Activated naive CD4-positive, alpha-beta T cell treated with anti-CD3 and anti-CD28 coated beads, Interleukin-2, amount 10 ng/mL, durations not matched to agents 7 days and 5 days (primary cell): Measurements from ENCODE around the gene MEI4.
"Not testable (repeated sequence)": the region's sequence is repeated elsewhere in the genome, so short reads cannot be mapped to it uniquely, and the experiment has no call there.

Experiments
- CTCF ChIA-PET: fragments of 350-600 bp; sonication (Branson Sonifier 250); formaldehyde crosslinking; loops from one replicate; lab custom pipeline; 2021; ENCODE audit warnings: antibody characterized with exemption; lab: Charles Lee
- DNase-seq: peaks from one replicate; pipeline ENCODE4 v3.0.0-alpha.2; 2020
- H3K27ac Mint-ChIP-seq: one replicate; pipeline ENCODE4 v1.8.0; 2021; ENCODE audit warnings: mild to moderate bottlenecking, moderate library complexity, mixed read lengths
- H3K27me3 Mint-ChIP-seq: one replicate; pipeline ENCODE4 v1.8.0; 2021; ENCODE audit warnings: mild to moderate bottlenecking, mixed read lengths
- H3K36me3 Mint-ChIP-seq: one replicate; pipeline ENCODE4 v1.8.0; 2021; ENCODE audit warnings: mixed read lengths
- H3K4me1 Mint-ChIP-seq: one replicate; pipeline ENCODE4 v1.8.0; 2021; ENCODE audit warnings: mixed read lengths
- H3K4me3 Mint-ChIP-seq: one replicate; pipeline ENCODE4 v1.8.0; 2021; ENCODE audit warnings: mild to moderate bottlenecking, moderate library complexity, mixed read lengths
- H3K9me3 Mint-ChIP-seq: one replicate; pipeline ENCODE4 v1.8.0; 2021; ENCODE audit warnings: mixed read lengths

Gene MEI4

DNA sequence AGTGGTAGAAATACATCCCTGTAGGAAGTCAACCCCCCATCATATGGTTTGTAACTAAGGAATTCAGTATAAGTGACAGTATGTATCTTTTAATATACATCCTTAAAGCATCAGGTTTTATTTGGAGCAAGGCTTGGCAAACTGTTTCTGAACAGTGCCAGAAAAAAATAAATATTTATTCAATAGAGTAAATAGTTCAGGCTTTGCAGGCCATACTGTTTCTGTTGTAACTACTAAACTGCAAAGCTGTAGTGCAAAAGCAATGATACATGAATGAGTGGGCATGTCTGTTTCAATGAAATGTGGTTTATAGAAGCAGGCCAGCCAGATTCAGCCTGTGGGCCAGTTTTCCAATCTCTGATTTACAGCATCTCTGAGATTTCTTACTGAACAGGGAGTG, 977 bp downstream of the MEI4 start:
- Mint-ChIP-seq H3K36me3 (no peaks in the 10 kb centered on the region), H3K9me3 (no peaks in the 10 kb centered on the region), H3K27ac (no peak overlapping the region), H3K4me1 (no peaks in the 10 kb centered on the region), H3K27me3 (no peaks in the 10 kb centered on the region), H3K4me3 (no peak overlapping the region)
- no peak for DNase-seq
- CTCF ChIA-PET = no interaction called here

DNA sequence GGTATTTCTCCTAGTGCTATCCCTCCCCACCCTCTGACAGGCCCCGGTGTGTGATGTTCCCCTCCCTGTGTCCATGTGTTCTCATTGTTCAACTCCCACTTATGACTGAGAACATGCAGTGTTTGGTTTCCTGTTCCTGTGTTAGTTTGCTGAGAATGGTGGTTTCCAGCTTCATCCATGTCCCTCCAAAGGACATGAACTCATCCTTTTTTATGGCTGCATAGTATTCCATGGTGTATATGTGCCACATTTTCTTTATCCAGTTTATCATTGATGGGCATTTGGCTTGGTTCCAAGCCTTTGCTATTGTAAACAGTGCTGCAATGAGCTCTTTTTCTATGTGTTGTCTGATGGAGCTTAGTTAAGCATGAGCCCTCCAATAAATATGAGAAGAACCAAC, 2.2 kb downstream of the MEI4 start:
- CTCF ChIA-PET, DNase-seq: not testable (repeated sequence)

DNA sequence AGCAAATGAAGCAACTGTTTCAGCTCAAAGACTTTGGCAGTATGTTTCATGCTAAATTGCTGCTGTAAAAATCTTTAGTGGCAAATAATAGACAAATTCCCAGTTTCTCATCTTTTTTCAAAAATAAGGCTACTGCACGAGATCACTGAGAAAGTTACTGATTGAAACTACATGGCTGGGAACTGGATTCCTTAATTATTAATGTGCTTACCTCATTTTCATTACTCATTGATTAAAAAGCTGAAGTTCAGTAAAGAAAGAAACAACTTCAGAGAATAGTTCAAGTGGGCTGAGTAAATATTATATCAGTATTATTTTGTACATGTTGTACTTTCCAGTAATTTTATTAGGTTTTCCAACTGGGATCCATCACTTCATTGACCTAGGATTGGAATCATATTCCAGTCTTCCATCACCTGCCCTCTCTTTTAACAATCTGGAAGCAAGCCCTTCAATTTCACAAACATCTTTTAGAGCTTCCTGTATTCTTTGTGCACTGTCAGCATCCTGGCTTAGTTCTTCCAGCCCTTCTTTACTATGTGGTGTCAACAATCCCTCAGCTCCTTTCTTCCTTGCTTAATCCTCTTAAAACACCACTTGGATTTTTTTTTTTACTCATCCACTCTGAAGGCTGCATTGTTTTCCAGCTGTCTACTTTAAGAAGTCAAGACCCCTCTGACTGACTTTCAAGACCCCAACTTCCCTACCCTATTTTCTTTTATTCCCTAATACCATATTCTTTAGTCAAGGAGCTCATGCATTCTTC, 4.3 kb downstream of the MEI4 start:
- no peaks in the 10 kb centered on the region for H3K27me3 Mint-ChIP-seq
- no peak overlapping the region for H3K27ac Mint-ChIP-seq
- H3K9me3 Mint-ChIP-seq = no peaks in the 10 kb centered on the region
- no peak for DNase-seq
- no peak overlapping the region for H3K4me3 Mint-ChIP-seq
- H3K4me1 Mint-ChIP-seq = no peaks in the 10 kb centered on the region
- CTCF ChIA-PET = no interaction called here
- no peaks in the 10 kb centered on the region for H3K36me3 Mint-ChIP-seq

More for the DNA sequence above, 2.2 kb downstream of the MEI4 start:
- not testable (repeated sequence) for H3K9me3 Mint-ChIP-seq, H3K36me3 Mint-ChIP-seq, H3K4me3 Mint-ChIP-seq, H3K27me3 Mint-ChIP-seq, H3K4me1 Mint-ChIP-seq, H3K27ac Mint-ChIP-seq

DNA sequence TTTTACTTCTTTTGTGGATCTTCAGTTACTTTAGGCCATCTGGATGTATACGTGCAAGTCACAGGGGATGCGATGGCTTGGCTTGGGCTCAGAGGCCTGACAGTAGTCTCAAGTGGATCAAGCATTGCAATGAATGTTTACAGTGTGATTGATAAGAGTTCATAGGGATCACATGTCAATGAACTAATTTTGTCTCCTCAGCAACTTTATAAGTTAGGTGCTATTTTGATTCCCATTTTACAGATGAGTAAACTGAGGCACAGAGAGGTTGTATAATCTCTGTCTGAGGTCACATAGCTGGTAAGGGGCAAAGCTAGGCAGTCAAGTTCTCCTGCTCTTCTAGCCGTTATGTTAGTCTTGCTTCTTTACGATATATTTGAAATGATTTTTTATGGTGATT, 13.5 kb downstream of the MEI4 start:
- Mint-ChIP-seq H3K4me1 (no peaks in the 10 kb centered on the region), H3K9me3 (peaks cover 3% of the 10 kb centered on the region), H3K27ac (no peak overlapping the region), H3K27me3 (no peaks in the 10 kb centered on the region), H3K4me3 (no peak overlapping the region), H3K36me3 (no peaks in the 10 kb centered on the region)
- CTCF ChIA-PET = no interaction called here
- DNase-seq = no peak

DNA sequence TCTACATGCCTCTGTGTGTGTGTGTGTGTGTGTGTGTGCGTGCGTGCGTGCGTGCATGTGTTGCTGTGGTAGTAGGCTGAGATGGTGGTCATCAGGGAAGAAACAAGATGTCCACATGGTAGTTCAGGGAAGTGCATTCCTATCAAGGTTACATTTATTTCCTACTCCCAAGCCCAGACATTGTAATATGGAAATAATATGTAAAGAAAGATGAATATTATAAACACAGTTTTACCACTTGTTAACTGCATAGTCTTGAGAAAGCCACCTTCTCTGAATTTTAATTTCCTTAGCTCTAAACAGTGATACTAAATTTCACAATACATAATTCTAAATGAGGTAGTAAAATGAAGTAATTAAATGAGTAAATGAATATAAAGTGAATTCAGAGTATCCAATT, 14.0 kb downstream of the MEI4 start:
- CTCF ChIA-PET = no interaction called here
- H3K9me3 Mint-ChIP-seq = peaks cover 3% of the 10 kb centered on the region
- no peaks in the 10 kb centered on the region for H3K27me3 Mint-ChIP-seq
- no peak overlapping the region for H3K4me3 Mint-ChIP-seq
- no peaks in the 10 kb centered on the region for H3K36me3 Mint-ChIP-seq
- no peaks in the 10 kb centered on the region for H3K4me1 Mint-ChIP-seq
- no peak for DNase-seq
- H3K27ac Mint-ChIP-seq = no peak overlapping the region

DNA sequence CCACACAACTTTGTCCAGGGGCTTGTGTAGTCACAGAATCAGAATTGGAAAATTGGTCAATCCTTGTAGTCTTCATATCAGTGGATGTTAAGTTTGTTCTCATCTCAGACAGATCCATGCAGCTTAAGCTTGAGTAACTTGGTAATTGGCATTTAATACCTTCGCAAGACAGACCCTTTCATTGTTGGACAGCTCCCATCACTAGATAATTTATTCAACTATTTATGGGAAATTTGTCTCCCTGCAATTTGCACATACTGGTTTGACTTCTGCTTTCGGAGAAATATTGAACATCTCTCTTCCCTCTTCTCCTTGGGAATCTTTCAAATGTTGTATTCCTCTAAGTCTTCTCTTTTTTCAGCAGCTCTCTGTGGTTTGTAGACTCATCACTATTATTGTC, 17.1 kb downstream of the MEI4 start:
- no peak for DNase-seq
- CTCF ChIA-PET = no interaction called here
- no peaks in the 10 kb centered on the region for H3K4me1 Mint-ChIP-seq
- no peak overlapping the region for H3K4me3 Mint-ChIP-seq
- peaks cover 3% of the 10 kb centered on the region for H3K9me3 Mint-ChIP-seq
- no peaks in the 10 kb centered on the region for H3K36me3 Mint-ChIP-seq
- no peaks in the 10 kb centered on the region for H3K27me3 Mint-ChIP-seq
- no peak overlapping the region for H3K27ac Mint-ChIP-seq

DNA sequence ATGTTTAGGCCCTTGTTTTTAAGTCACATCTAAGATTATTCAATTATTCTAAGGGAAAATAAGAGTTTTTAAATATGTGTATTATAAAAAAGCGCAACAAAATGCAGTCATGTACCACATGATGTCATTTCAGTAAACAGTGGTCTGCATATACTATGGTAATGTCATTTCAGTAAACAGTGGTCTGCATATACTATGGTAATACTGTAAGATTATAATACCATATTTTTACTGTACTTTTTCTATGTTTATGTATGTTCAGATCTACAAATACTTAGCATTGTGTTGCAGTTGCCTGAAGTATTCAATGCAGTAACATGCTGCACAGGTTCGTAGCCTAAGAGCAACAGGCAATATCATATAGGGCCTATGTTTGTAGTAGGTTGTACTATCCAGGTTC, 21.4 kb downstream of the MEI4 start:
- H3K36me3 Mint-ChIP-seq = no peaks in the 10 kb centered on the region
- no peaks in the 10 kb centered on the region for H3K4me1 Mint-ChIP-seq
- H3K4me3 Mint-ChIP-seq = no peak overlapping the region
- no peaks in the 10 kb centered on the region for H3K27me3 Mint-ChIP-seq
- no peaks in the 10 kb centered on the region for H3K9me3 Mint-ChIP-seq
- H3K27ac Mint-ChIP-seq = no peak overlapping the region
- DNase-seq = no peak
- CTCF ChIA-PET = no interaction called here

DNA sequence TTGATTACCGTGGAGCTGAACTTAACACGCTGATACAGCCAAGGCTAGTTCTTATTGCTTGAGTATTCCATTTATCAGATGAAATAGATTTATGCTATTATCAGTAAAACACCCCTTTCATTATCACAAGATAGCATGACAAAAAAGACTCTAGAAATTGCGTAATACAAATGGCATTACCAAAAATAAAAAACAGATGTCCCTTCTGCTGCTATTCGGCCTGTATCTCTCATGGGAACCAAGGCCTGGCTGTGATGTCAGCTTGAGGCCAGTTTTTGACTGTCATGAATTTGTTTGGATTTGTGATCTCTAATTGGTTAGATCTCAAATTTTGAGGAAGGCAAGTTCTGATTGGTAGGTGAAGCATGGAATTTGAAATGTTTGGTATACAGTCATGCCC, 25.2 kb downstream of the MEI4 start:
- no peak for DNase-seq
- H3K27ac Mint-ChIP-seq = no peak overlapping the region
- H3K9me3 Mint-ChIP-seq = peaks cover 3% of the 10 kb centered on the region
- no peaks in the 10 kb centered on the region for H3K36me3 Mint-ChIP-seq
- no peak overlapping the region for H3K4me3 Mint-ChIP-seq
- CTCF ChIA-PET = no interaction called here
- H3K27me3 Mint-ChIP-seq = no peaks in the 10 kb centered on the region
- no peaks in the 10 kb centered on the region for H3K4me1 Mint-ChIP-seq

DNA sequence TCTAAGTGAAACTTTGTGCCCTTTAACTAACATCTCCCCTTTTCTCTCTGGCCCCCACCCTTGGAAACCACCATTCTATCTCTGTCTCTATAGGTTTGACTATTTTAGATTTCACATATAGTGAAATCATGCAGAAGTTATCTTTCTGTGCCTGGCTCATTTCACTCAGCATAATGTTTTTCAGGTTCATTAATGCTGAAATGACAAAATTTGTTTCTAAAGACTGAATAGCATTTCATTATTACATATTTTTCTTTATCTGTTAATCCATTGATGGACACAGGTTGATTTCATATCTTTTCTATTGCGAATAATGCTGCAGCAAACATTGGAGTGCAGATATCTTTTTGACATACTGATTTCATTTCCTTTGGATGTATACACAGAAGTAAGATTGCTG, 30.7 kb downstream of the MEI4 start:
- H3K9me3 Mint-ChIP-seq = peaks cover 3% of the 10 kb centered on the region
- no peak overlapping the region for H3K4me3 Mint-ChIP-seq
- no peaks in the 10 kb centered on the region for H3K4me1 Mint-ChIP-seq
- CTCF ChIA-PET = no interaction called here
- no peaks in the 10 kb centered on the region for H3K27me3 Mint-ChIP-seq
- no peak overlapping the region for H3K27ac Mint-ChIP-seq
- no peak for DNase-seq
- H3K36me3 Mint-ChIP-seq = no peaks in the 10 kb centered on the region

DNA sequence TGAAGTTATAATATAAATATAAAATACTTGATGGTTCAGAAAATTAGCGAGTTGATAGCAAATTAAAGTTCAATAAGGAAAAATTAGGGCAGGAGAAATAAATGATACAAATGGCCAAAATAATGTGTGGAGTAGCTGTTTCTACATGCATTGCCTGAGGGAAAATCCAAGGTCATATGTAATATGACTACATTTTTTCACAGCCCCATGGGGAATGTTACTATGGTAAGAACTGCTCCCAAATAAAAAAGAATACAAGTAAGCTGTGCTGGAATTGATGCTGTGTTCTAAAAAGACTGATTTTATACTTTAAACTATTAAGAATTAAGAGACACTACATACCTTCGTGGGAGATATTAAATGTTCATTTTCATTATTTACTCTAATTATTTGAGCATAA, 34.1 kb downstream of the MEI4 start:
- no peak overlapping the region for H3K4me3 Mint-ChIP-seq
- no peaks in the 10 kb centered on the region for H3K27me3 Mint-ChIP-seq
- CTCF ChIA-PET = no interaction called here
- DNase-seq = no peak
- H3K27ac Mint-ChIP-seq = no peak overlapping the region
- H3K9me3 Mint-ChIP-seq = no peaks in the 10 kb centered on the region
- H3K36me3 Mint-ChIP-seq = no peaks in the 10 kb centered on the region
- no peaks in the 10 kb centered on the region for H3K4me1 Mint-ChIP-seq

DNA sequence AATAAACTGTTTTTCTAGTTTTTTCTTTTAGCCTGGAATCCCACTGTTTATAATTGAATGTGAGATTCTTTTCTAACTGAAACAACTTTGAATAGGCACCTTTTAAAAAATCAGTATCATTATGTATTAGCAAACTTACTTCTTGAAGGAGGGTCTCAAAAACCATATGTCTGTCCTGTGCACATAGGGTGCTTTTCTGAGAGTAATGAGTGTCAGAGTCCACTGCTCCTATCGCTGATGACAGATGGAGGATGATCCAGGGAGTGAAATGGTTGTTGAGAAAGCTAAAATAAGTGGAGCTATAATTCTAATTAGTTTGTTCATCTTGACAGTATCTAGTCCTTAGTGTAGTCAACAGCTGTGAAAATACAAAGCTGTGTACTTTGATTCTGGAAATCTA, 35.8 kb downstream of the MEI4 start:
- DNase-seq = no peak
- no peak overlapping the region for H3K27ac Mint-ChIP-seq
- no peaks in the 10 kb centered on the region for H3K27me3 Mint-ChIP-seq
- no peaks in the 10 kb centered on the region for H3K4me1 Mint-ChIP-seq
- no peak overlapping the region for H3K4me3 Mint-ChIP-seq
- H3K36me3 Mint-ChIP-seq = no peaks in the 10 kb centered on the region
- H3K9me3 Mint-ChIP-seq = no peaks in the 10 kb centered on the region
- CTCF ChIA-PET = no interaction called here

DNA sequence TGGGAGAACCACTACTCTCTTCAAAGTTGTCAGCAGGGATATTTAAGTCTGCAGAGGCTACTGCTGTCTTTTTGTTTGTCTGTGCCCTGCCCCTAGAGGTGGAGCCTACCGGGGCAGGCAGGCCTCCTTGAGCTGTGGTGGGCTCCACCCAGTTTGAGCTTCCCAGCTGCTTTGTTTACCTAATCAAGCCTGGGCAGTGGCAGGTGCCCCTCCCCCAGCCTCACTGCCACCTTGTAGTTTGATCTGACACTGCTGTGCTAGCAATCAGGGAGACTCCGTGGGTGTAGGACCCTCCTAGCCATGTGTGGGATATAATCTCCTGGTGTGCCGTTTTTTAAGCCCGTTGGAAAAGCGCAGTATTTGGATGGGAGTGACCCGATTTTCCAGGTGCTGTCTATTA, 47.3 kb downstream of the MEI4 start:
- H3K36me3 Mint-ChIP-seq, H3K4me1 Mint-ChIP-seq, H3K9me3 Mint-ChIP-seq, CTCF ChIA-PET, H3K27ac Mint-ChIP-seq, H3K27me3 Mint-ChIP-seq, H3K4me3 Mint-ChIP-seq, DNase-seq: not testable (repeated sequence)

DNA sequence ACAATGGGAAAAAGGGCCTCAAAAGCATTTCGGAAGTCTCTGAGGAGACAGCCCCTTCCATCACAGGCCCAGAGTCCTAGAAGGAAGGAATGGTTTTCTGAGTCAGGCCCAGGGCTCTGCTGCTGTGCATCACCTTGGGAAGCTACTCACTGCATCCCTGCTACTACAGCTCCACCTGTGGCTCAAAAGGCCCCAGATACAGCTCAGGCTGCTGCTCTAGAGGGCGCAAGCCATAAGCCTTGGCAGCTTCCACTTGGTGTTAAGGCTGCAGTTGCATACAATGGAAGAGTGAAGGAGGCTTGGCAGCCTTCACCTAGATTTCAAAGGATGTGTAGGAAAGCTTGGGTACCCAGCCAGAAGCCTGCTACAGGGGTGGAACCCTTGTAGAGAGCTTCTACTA, 54.8 kb downstream of the MEI4 start:
- H3K9me3 Mint-ChIP-seq = peaks cover 14% of the 10 kb centered on the region
- no peaks in the 10 kb centered on the region for H3K36me3 Mint-ChIP-seq
- no peaks in the 10 kb centered on the region for H3K4me1 Mint-ChIP-seq
- CTCF ChIA-PET = no interaction called here
- no peak for DNase-seq
- no peaks in the 10 kb centered on the region for H3K27me3 Mint-ChIP-seq
- H3K27ac Mint-ChIP-seq = no peak overlapping the region
- H3K4me3 Mint-ChIP-seq = no peak overlapping the region

DNA sequence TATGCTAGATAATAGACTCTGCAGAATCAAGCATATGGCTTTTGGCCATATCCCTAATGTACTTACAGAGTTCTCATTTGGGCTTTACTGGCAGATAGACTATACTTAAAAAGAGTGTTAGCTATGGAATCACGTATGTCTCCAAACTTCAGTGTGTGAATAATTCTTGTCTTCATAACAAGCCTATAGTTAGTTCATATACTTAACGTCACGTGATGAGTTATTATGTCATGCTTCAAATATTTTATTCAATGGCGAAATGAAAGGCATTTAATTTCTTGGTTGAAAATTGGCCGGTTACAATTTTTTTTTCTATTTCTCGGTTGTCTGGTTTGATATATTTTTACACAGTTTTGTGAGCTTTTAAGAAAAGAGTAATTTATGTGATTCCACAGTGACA, 62.7 kb downstream of the MEI4 start:
- H3K27ac Mint-ChIP-seq = no peak overlapping the region
- no peaks in the 10 kb centered on the region for H3K36me3 Mint-ChIP-seq
- H3K4me3 Mint-ChIP-seq = no peak overlapping the region
- H3K9me3 Mint-ChIP-seq = peaks cover 2% of the 10 kb centered on the region
- CTCF ChIA-PET = no interaction called here
- DNase-seq = no peak
- no peaks in the 10 kb centered on the region for H3K27me3 Mint-ChIP-seq
- no peaks in the 10 kb centered on the region for H3K4me1 Mint-ChIP-seq

DNA sequence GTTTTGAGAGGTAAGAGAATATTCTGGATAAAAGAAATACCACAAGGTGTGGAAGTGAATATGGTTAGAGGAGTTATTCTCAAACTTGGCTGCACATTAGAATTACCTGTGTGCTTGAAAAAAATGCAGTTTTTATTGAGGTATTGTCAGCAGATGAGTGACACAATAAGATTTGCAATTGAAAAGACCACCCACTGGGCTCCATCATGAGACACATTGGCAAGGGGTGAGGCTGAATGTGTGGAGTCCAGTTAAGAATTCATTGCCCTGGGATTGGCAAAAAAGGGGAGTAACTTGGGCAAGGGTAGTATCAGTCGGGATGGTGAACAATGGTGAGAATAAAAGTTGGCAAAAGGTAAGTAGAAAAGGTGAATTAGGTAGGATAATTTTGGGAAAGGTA, 63.5 kb downstream of the MEI4 start:
- Mint-ChIP-seq H3K4me1 (no peaks in the 10 kb centered on the region), H3K36me3 (no peaks in the 10 kb centered on the region), H3K9me3 (peaks cover 2% of the 10 kb centered on the region), H3K4me3 (no peak overlapping the region), H3K27me3 (no peaks in the 10 kb centered on the region), H3K27ac (no peak overlapping the region)
- CTCF ChIA-PET = no interaction called here
- no peak for DNase-seq

DNA sequence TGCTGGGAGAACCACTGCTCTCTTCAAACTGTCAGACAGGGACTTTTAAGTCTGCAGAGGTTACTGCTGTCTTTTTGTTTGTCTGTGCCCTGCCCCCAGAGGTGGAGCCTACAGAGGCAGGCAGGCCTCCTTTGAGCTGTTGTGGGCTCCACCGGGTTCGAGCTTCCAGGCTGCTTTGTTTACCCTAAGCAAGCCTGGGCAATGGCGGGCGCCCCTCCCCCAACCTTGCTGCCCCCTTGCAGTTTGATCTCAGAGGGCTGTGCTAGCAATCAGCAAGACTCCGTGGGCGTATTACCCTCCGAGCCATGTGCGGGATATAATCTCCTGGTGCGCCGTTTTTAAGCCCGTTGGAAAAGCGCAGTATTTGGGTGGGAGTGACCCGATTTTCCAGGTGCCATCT, 83.2 kb downstream of the MEI4 start:
- H3K27ac Mint-ChIP-seq, DNase-seq, H3K36me3 Mint-ChIP-seq, H3K27me3 Mint-ChIP-seq, CTCF ChIA-PET, H3K4me1 Mint-ChIP-seq, H3K4me3 Mint-ChIP-seq: not testable (repeated sequence)
- peaks cover 13% of the 10 kb centered on the region for H3K9me3 Mint-ChIP-seq
